Endometrial microvascular endothelial cells (primary cell): ENCODE data around the gene PIK3C3. TPM values are rescaled to one million over a fixed set of nuclear protein-coding genes. Genes with fewer than 3 reads are reported as not detected.
"Not testable (repeated sequence)": the region's sequence is repeated elsewhere in the genome, so short reads cannot be mapped to it uniquely, and the experiment has no call there.

Source experiments
- in situ Hi-C: cut with HindIII; loops from 2 replicates; pipeline ENCODE4 v1.10.0; 2017; ENCODE audit warnings: low sequenced_read_pairs, low pct_unique_long_range_greater_than_20kb; ENCODE audit errors: inconsistent ontology term
- total RNA-seq: library from RNA; depleted of rRNA; stranded (reverse); fragments of >200 nt; gene quantifications from one replicate; pipeline ENCODE4 v1.2.3, GENCODE V29; 2015; ENCODE audit errors: inconsistent ontology term

PIK3C3 gene
- total RNA-seq, 1 donor from 2014 or later: 39.0 TPM

DNA sequence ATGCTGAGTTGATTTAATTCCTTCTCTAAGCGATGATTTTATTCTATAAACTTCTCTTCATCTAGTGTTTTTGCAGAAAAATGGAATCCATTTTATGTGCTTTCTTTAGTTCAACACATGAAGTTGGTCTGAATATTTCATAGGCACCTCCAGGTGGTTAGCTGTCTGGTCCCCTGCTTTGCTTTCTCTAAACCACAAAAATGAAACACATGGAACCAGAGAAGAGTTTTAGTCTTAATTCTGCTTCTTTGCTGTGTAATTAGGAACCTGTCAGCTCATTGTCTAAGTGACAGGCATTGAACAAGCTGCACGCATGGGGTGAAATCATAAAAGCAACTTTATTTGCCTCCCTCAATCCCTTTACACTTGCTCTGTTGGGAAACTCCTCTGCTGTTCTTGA is 150.4 kb downstream of the PIK3C3 start:
- in situ Hi-C loops: no loop called here

- in situ Hi-C loops: no loop called here
Measured at GRCh38 chr18:42106784-42107183, 151.8 kb downstream of the PIK3C3 start.

DNA sequence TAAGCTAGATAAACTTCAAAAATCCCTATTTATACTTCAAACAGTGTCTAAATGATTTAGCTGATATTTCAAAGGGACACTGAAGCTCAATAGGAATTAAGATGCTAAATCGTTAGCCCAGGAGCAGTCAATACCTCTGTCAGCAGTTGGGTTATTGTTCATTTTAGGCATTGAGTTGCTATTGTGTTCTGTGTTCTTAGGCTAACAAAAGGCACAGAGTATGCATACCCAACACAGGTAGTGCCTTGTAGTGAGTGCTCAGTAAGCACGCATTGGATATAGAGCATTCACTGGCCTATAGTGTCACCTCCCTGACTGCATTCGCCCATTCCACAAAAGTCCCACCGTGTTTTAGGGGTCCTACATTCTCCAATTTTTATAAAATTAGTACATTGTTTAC is 152.3 kb downstream of the PIK3C3 start:
- in situ Hi-C loops: no loop called here

DNA sequence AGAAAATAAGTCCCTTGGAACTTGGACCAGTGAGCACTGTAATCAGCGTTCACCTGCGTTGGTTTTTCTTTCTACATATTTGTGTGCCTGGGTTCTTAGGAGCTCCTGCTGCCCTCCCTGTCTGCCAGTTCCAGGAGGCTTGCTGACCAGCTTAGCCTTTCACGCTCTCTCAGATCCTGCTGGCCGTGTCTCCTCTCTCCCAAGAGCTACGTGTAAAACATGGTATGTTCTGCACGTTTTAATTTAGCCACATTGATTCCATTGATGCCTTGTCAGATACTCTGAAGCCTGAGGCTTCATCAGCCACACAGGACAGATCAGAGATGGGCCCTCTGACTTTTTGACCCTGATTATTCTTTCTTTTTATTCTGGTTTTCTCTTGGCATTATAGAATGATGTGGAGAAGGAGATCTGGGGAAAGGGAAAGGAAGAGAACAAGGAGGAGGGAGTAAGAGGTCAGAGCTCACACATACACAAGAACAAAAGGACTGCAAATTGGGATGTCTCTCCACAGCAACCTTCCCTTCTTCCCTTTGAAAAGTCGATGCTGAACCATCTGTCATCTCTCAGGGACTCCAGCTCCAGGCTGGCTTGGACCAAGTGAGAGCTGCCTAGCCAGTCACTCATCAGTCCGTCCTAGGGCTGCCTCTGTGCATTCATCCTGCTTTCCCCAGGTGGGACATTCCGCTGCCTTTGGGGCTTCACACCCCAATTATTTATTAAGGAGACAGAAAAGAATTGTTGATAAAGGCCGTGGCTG is 152.8 kb downstream of the PIK3C3 start:
- in situ Hi-C loops: no loop called here

DNA sequence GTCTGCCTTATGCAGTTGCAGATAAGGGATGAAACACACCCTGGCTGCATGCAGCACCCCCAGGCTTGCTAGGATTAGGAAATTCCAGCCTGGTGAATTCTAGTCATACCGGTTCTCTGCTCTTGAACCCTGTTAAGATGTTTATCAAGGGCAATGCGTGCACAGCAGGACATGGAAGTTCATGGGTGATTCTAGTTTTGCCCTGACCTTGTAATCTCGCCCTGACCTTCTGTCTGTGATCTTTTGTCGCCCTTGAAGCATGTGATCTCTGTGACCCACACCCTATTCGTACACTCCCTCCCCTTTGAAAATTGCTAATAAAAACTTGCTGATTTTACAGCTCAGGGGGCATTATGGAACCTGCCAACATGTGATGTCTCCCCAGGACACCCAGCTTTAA is 157.1 kb downstream of the PIK3C3 start:
- in situ Hi-C loops: not testable (repeated sequence)

DNA sequence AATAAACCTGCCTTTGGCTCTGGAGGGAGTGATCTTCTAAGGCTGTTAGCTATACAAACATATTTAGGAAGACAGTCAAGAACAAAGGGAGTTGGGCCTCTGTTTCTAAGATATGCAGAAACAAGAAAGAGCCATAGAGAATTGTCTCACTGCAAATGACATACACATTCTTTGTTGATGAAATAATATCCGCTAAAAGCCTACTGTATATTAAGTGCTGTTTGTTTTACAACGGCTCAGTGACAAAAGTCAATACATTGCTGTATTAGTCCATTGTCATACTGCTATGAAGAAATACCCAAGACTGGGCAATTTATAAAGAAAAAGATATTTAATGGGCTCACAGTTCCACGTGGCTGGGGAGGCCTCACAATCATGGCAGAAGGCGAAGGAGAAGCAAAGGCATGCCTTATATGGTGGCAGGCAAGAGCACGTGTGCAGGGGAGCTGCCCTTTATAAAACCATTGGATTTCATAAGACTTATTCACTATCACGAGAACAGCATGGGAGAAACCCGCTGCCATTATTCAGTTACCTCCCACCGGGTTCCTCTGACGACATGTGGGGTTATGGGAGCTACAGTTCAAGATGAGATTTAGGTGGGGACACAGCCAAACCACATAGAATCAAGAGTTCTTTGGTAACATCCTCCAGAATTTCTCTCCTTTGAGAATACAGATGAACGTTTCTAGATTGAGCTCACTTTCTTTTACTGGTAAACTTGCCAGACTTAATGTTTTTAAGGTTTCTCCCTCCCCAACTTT is 157.8 kb downstream of the PIK3C3 start:
- in situ Hi-C loops: no loop called here

DNA sequence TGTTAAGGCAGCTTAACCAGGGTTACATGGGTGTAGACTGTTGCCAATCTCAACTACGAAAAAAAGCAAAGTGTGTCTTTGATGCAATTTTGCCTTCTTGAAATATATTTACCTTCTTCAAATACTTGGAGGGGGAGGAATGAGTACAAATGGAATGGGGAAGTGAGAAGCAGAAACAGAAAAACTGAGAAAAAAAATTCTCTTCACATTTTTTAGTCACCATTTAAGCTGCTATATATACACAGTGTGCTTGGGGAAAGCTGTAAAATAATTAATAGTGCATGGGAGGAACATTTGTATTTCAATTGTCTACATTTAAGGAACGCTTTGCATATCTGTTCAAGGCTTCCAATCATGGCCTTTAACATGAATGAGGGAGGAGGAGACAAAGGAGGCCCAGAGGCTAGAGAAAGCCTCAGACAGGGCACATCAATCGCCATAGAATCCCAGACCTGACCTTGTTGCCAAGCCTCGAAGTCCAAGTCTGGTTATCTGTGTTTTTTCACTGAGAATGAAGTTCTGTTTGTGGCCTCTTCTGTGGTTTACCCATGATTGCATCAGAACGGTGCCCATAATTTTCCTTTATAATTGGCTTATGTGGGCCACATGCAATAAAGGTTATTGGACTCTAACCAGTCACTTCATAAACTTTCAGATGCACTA is 158.6 kb downstream of the PIK3C3 start:
- in situ Hi-C loops: no loop called here

- in situ Hi-C loops: no loop called here
Measured at GRCh38 chr18:42114310-42114943, 159.4 kb downstream of the PIK3C3 start.

- in situ Hi-C loops: no loop called here
Measured at GRCh38 chr18:42126586-42126985, 171.6 kb downstream of the PIK3C3 start.

DNA sequence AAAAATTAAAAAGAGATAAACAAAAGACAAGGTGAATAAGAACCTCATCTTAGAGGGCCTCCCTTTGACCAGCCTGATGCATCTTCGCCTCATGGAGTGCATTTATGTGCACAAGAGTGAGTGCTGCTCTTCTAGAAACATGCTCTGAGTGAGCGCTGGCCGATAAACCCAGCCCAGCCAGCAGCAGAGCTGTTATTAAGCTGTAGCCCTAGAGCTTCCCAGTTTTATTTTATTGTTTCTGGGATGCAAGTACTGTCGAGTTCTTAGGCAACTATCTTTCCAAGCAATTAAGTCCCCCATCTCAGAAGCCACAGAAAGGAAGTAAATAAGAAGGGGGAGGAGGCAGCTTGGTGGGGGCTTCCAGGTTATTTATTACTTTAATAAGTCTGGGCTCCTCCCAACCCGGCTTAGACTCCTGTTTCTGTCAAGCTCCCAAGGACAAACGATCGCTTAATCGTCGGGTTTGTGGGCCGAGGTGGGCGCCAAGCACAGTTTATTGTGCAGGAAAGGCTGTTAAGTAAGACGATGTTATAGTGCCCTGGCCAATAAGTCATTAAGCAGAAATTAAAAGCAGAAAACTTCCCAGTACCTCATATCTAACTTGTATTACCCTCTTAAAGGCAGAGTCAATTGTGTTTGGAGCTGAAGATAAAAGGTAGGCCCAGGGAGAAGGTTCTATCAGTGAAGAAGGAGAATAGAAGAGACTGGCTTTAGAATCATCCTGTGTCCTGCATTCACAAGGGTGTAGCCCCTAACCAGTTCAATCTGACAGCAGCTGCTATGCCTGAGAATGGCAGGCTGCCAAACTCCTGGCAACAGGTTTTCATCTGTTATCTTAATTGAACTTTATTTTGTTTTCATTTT is 176.3 kb downstream of the PIK3C3 start:
- in situ Hi-C loops: no loop called here

- in situ Hi-C loops: no loop called here
Measured at GRCh38 chr18:42131930-42132244, 176.9 kb downstream of the PIK3C3 start.
